Thymus (tissue), 14 donors: ENCODE results near the gene TUBGCP6. TPM values are rescaled to one million over a fixed set of nuclear protein-coding genes. Genes with fewer than 3 reads are reported as not detected.

ENCODE experiments used
- DNase-seq, 9 donors: peaks; one replicate each; pipeline ENCODE4 v3.0.0-alpha.2; 2013; ENCODE audit warnings: low spot score in 9 of 9, low read depth in 6 of 9, missing footprints in 1 of 9
- H3K27ac ChIP-seq, 2 donors: one replicate each; pipeline ENCODE4 v1.5.1; 2013; ENCODE audit warnings: control low read depth in 1 of 2, low read depth in 1 of 2, low read length in 1 of 2, mild to moderate bottlenecking in 1 of 2, moderate library complexity in 1 of 2
- H3K27me3 ChIP-seq, 2 donors: one replicate each; pipeline ENCODE4 v1.5.1; 2013; ENCODE audit warnings: low read length in 1 of 2; ENCODE audit not compliant: control insufficient read depth in 2 of 2, insufficient read depth in 1 of 2
- H3K36me3 ChIP-seq, 2 donors: one replicate each; pipeline ENCODE4 v1.5.1; 2013; ENCODE audit warnings: low read length in 1 of 2, mild to moderate bottlenecking in 1 of 2, moderate library complexity in 1 of 2; ENCODE audit not compliant: control insufficient read depth in 2 of 2, insufficient read depth in 2 of 2
- H3K4me1 ChIP-seq, 2 donors: one replicate each; pipeline ENCODE4 v1.5.1; 2013; ENCODE audit warnings: low read length in 2 of 2; ENCODE audit not compliant: control insufficient read depth in 2 of 2, insufficient read depth in 2 of 2
- H3K4me3 ChIP-seq, 2 donors: one replicate each; pipeline ENCODE4 v1.5.1; 2013; ENCODE audit warnings: low read length in 2 of 2, control low read depth in 1 of 2, mild to moderate bottlenecking in 1 of 2
- H3K9me3 ChIP-seq, 2 donors: one replicate each; pipeline ENCODE4 v1.5.1; 2013; ENCODE audit warnings: low read length in 1 of 2, mild to moderate bottlenecking in 1 of 2; ENCODE audit not compliant: control insufficient read depth in 2 of 2, insufficient read depth in 1 of 2
- WGBS: extraction: QIAGEN DNeasy Blood & Tissue Kit; methylation state at CpG from one replicate; pipeline ENCODE4 v1.1.7; 2013; 5-methylcytosine and 5-hydroxymethylcytosine counted together
- long read RNA-seq, 10 donors: transcript quantifications; one replicate each; lab custom pipeline, GENCODE V29; 2026
- polyA plus RNA-seq: library from polyadenylated mRNA; stranded (reverse); fragments of 200-250 nt; gene quantifications from one replicate; pipeline ENCODE4 v1.2.3, GENCODE V29; 2013
- total RNA-seq: library from RNA; stranded (reverse); fragments of 120-200 nt; gene quantifications from one replicate; pipeline ENCODE4 v1.2.4, GENCODE V29; 2013
- donor health status: healthy.

Gene TUBGCP6
- total RNA-seq (29.2 TPM), polyA plus RNA-seq (96.6 TPM)
- long read RNA-seq, donor 1: 0 reads
- long read RNA-seq, donor 2, full-length matches to known transcripts: 1 of 32 reads
- long read RNA-seq, donor 2, partial matches to known transcripts: 31 of 32 reads
- long read RNA-seq, donor 2, other reads (novel, unspliced or antisense): 0 of 32 reads
- long read RNA-seq, donor 3: 0 reads
- long read RNA-seq, donor 4, full-length matches to known transcripts: 1 of 1 reads
- long read RNA-seq, donor 4, partial matches to known transcripts: 0 of 1 reads
- long read RNA-seq, donor 4, other reads (novel, unspliced or antisense): 0 of 1 reads
- long read RNA-seq, donor 5, partial matches to known transcripts: 8 of 8 reads
- long read RNA-seq, donor 5, other reads (novel, unspliced or antisense): 0 of 8 reads
- long read RNA-seq, donor 6: 0 reads
- long read RNA-seq, donor 7: 0 reads
- long read RNA-seq, donor 8: 0 reads
- long read RNA-seq, donor 9, full-length matches to known transcripts: 1 of 6 reads
- long read RNA-seq, donor 9, partial matches to known transcripts: 5 of 6 reads
- long read RNA-seq, donor 9, other reads (novel, unspliced or antisense): 0 of 6 reads
- long read RNA-seq, donor 10: 0 reads

GRCh38 chr22:50244420-50245213 lies at the start of gene TUBGCP6:
TUBGCP6 (minus strand) TSS chr22:50245023; CDS start chr22:50244459, 564 bp downstream.
- no peaks in the 10 kb centered on the region for H3K27me3 ChIP-seq
- peak within 1 kb of the TSS; percentile 69 to 92 for H3K4me3 ChIP-seq
- H3K4me1 ChIP-seq: peaks cover 19 to 49% of the 10 kb centered on the region in 2 donors
- WGBS: under 1% methylated on average over 76 of the region's 76 CpGs
- H3K27ac ChIP-seq: peak within 1 kb of the TSS; percentile 96 to 99
- DNase-seq: peak; percentile 74 to 97 (median 93)
- peaks cover 27 to 29% of the 10 kb centered on the region in 2 donors for H3K36me3 ChIP-seq
- H3K9me3 ChIP-seq: no peaks in the 10 kb centered on the region

- Histone ChIP-seq H3K27me3 (peaks cover 13 to 52% of the 10 kb centered on the region in 2 donors), H3K4me3 (no peak overlapping the region)
These were observed 49.5 kb upstream of the TUBGCP6 start for GRCh38 chr22:50294319-50294656.

GRCh38 chr22:50293441-50294318 lies 48.9 kb upstream of the TUBGCP6 start:
- peaks cover 12 to 46% of the 10 kb centered on the region in 2 donors for H3K27me3 ChIP-seq
- H3K4me1 ChIP-seq: peaks cover 3 to 28% of the 10 kb centered on the region in 2 donors
- no peak for DNase-seq
- no peaks in the 10 kb centered on the region for H3K36me3 ChIP-seq
- H3K4me3 ChIP-seq: peak overlapping the region in 1 of 2 donors; percentile 0
- no peaks in the 10 kb centered on the region for H3K9me3 ChIP-seq
- 18% methylated on average over 42 of the region's 42 CpGs for WGBS
- H3K27ac ChIP-seq: no peak overlapping the region

More at GRCh38 chr22:50294319-50294656, 49.5 kb upstream of the TUBGCP6 start:
- no peaks in the 10 kb centered on the region for H3K36me3 ChIP-seq
- DNase-seq: no peak
- 54% methylated on average over 5 of the region's 5 CpGs for WGBS
- no peak overlapping the region for H3K27ac ChIP-seq
- H3K9me3 ChIP-seq: no peaks in the 10 kb centered on the region
- H3K4me1 ChIP-seq: peaks cover 3 to 30% of the 10 kb centered on the region in 2 donors

GRCh38 chr22:50292643-50293440 lies 48.0 kb upstream of the TUBGCP6 start:
- H3K4me1 ChIP-seq: peaks cover 3 to 28% of the 10 kb centered on the region in 2 donors
- no peak overlapping the region for H3K4me3 ChIP-seq
- 14% methylated on average over 29 of the region's 29 CpGs for WGBS
- peak in 1 of 9 donors; percentile 37 for DNase-seq
- H3K27me3 ChIP-seq: peaks cover 12 to 38% of the 10 kb centered on the region in 2 donors
- no peaks in the 10 kb centered on the region for H3K36me3 ChIP-seq
- H3K9me3 ChIP-seq: no peaks in the 10 kb centered on the region
- H3K27ac ChIP-seq: no peak overlapping the region

- Histone ChIP-seq H3K27me3 (peaks cover 12 to 33% of the 10 kb centered on the region in 2 donors), H3K36me3 (no peaks in the 10 kb centered on the region), H3K4me1 (peaks cover 3 to 28% of the 10 kb centered on the region in 2 donors), H3K9me3 (no peaks in the 10 kb centered on the region), H3K27ac (no peak overlapping the region), H3K4me3 (no peak overlapping the region)
- WGBS: 96% methylated on average over 37 of the region's 37 CpGs
- no peak for DNase-seq
These were observed 45.3 kb upstream of the TUBGCP6 start for GRCh38 chr22:50289942-50290630.

- Histone ChIP-seq H3K27ac (no peak overlapping the region), H3K9me3 (no peaks in the 10 kb centered on the region), H3K27me3 (peaks cover 7 to 28% of the 10 kb centered on the region in 2 donors), H3K4me1 (peaks cover 3 to 25% of the 10 kb centered on the region in 2 donors), H3K4me3 (no peak overlapping the region), H3K36me3 (no peaks in the 10 kb centered on the region)
- WGBS: 98% methylated on average over 57 of the region's 57 CpGs
- DNase-seq: no peak
These were observed 44.5 kb upstream of the TUBGCP6 start for GRCh38 chr22:50289151-50289941.

- no peak overlapping the region for H3K4me3 ChIP-seq
- 98% methylated on average over 31 of the region's 31 CpGs for WGBS
- H3K9me3 ChIP-seq: no peaks in the 10 kb centered on the region
- peaks cover 0 to 12% of the 10 kb centered on the region in 2 donors for H3K27me3 ChIP-seq
- DNase-seq: no peak
- no peaks in the 10 kb centered on the region for H3K36me3 ChIP-seq
- peaks cover 3 to 11% of the 10 kb centered on the region in 2 donors for H3K4me1 ChIP-seq
- no peak overlapping the region for H3K27ac ChIP-seq
These were observed 42.9 kb upstream of the TUBGCP6 start for GRCh38 chr22:50287731-50288130.
